ENCODE measurements around the gene MARK3.

The MARK3 gene

GRCh38 chr14:103443111-103443510 is 57.9 kb downstream of the MARK3 start:
- DNase-seq = no peak

GRCh38 chr14:103444837-103445524 is 59.8 kb downstream of the MARK3 start:
- DNase-seq = no peak

GRCh38 chr14:103445806-103446205 is 60.6 kb downstream of the MARK3 start:
- no peak for DNase-seq

- no peak for DNase-seq
Measured at GRCh38 chr14:103448097-103448496, 62.9 kb downstream of the MARK3 start.

- no peak for DNase-seq
Measured at GRCh38 chr14:103449634-103450161, 64.5 kb downstream of the MARK3 start.

- no peak for DNase-seq
Measured at GRCh38 chr14:103450416-103450815, 65.2 kb downstream of the MARK3 start.

GRCh38 chr14:103451401-103451800 is 66.2 kb downstream of the MARK3 start:
- peak; percentile 34 for DNase-seq

GRCh38 chr14:103453791-103454190 is 68.6 kb downstream of the MARK3 start:
- DNase-seq = no peak

GRCh38 chr14:103456167-103456835 is 71.1 kb downstream of the MARK3 start:
- no peak for DNase-seq

GRCh38 chr14:103460415-103460814 is 75.2 kb downstream of the MARK3 start:
- no peak for DNase-seq

- no peak for DNase-seq
Measured at GRCh38 chr14:103463149-103463548, 77.9 kb downstream of the MARK3 start.

- DNase-seq = no peak
Measured at GRCh38 chr14:103463851-103464250, 78.6 kb downstream of the MARK3 start.

GRCh38 chr14:103472939-103473338 is 87.7 kb downstream of the MARK3 start:
- no peak for DNase-seq

GRCh38 chr14:103474893-103475292 is 89.7 kb downstream of the MARK3 start:
- DNase-seq = no peak

- DNase-seq = no peak
Measured at GRCh38 chr14:103476065-103476464, 90.8 kb downstream of the MARK3 start.

- no peak for DNase-seq
Measured at GRCh38 chr14:103476631-103477030, 91.4 kb downstream of the MARK3 start.

GRCh38 chr14:103480595-103480994 is 95.4 kb downstream of the MARK3 start:
- no peak for DNase-seq

GRCh38 chr14:103483600-103483999 is 98.4 kb downstream of the MARK3 start:
- no peak for DNase-seq

- no peak for DNase-seq
Measured at GRCh38 chr14:103485504-103485903, 100.3 kb downstream of the MARK3 start.

- no peak for DNase-seq
Measured at GRCh38 chr14:103488071-103488470, 102.9 kb downstream of the MARK3 start.

- DNase-seq = no peak
Measured at GRCh38 chr14:103488960-103489359, 103.7 kb downstream of the MARK3 start.

- no peak for DNase-seq
Measured at GRCh38 chr14:103489621-103490020, 104.4 kb downstream of the MARK3 start.

GRCh38 chr14:103491691-103492090 is 106.5 kb downstream of the MARK3 start:
- no peak for DNase-seq

- DNase-seq = no peak
Measured at GRCh38 chr14:103492156-103492925, 107.1 kb downstream of the MARK3 start.
